ENCODE measurements around the gene SRP54. TPM values are rescaled to one million over a fixed set of nuclear protein-coding genes. Genes with fewer than 3 reads are reported as not detected.
"Not testable (repeated sequence)": the region's sequence is repeated elsewhere in the genome, so short reads cannot be mapped to it uniquely, and the experiment has no call there.

The SRP54 gene
- total RNA-seq, 2 experiments from 2014 or later = 60.2 to 61.5 TPM

GRCh38 chr14:34993426-34993825 lies 10.6 kb downstream of the SRP54 start:
- peaks cover 15% of the 10 kb centered on the region for H3K4me1 Mint-ChIP-seq
- DNase-seq (no peak), ATAC-seq (ENCODE audit: low read depth) (no peak)
- no peak overlapping the region for H3K4me3 Mint-ChIP-seq
- POLR2A ChIA-PET = interaction anchor here (0.6 to 2.0 kb wide), 2 partner anchors 11 to 229 kb away, joined by 3 to 6 read pairs; partner anchors contain the start of gene SRP54
- H3K27ac Mint-ChIP-seq = no peak overlapping the region
- H3K36me3 Mint-ChIP-seq = peaks cover 13% of the 10 kb centered on the region
- no peaks in the 10 kb centered on the region for H3K9me3 Mint-ChIP-seq
- no peaks in the 10 kb centered on the region for H3K27me3 Mint-ChIP-seq

GRCh38 chr14:34994668-34995067 lies 11.9 kb downstream of the SRP54 start:
- POLR2A ChIA-PET = no interaction called here
- no peak overlapping the region for H3K27ac Mint-ChIP-seq
- H3K9me3 Mint-ChIP-seq = no peaks in the 10 kb centered on the region
- H3K4me1 Mint-ChIP-seq = peaks cover 15% of the 10 kb centered on the region
- DNase-seq (no peak), ATAC-seq (ENCODE audit: low read depth) (no peak)
- H3K27me3 Mint-ChIP-seq = no peaks in the 10 kb centered on the region
- H3K4me3 Mint-ChIP-seq = no peak overlapping the region
- peaks cover 16% of the 10 kb centered on the region for H3K36me3 Mint-ChIP-seq

GRCh38 chr14:34997762-34998161 lies 15.0 kb downstream of the SRP54 start:
- Mint-ChIP-seq H3K9me3 (no peaks in the 10 kb centered on the region), H3K4me1 (peaks cover 16% of the 10 kb centered on the region), H3K27me3 (no peaks in the 10 kb centered on the region), H3K36me3 (peaks cover 28% of the 10 kb centered on the region), H3K27ac (no peak overlapping the region), H3K4me3 (no peak overlapping the region)
- POLR2A ChIA-PET = no interaction called here
- DNase-seq (no peak), ATAC-seq (ENCODE audit: low read depth) (no peak)

- H3K4me3 Mint-ChIP-seq = no peak overlapping the region
- H3K4me1 Mint-ChIP-seq = peaks cover 10% of the 10 kb centered on the region
- H3K9me3 Mint-ChIP-seq = no peaks in the 10 kb centered on the region
- DNase-seq (no peak), ATAC-seq (ENCODE audit: low read depth) (no peak)
- H3K27ac Mint-ChIP-seq = no peak overlapping the region
- peaks cover 26% of the 10 kb centered on the region for H3K36me3 Mint-ChIP-seq
- POLR2A ChIA-PET = no interaction called here
- H3K27me3 Mint-ChIP-seq = no peaks in the 10 kb centered on the region
These were observed 16.7 kb downstream of the SRP54 start for GRCh38 chr14:34999500-34999899.

GRCh38 chr14:35001621-35002020 lies 18.8 kb downstream of the SRP54 start:
- Mint-ChIP-seq H3K4me1 (peaks cover 5% of the 10 kb centered on the region), H3K4me3 (no peak overlapping the region), H3K27me3 (no peaks in the 10 kb centered on the region), H3K9me3 (no peaks in the 10 kb centered on the region), H3K36me3 (peaks cover 28% of the 10 kb centered on the region), H3K27ac (no peak overlapping the region)
- ATAC-seq (ENCODE audit: low read depth) = no peak
- POLR2A ChIA-PET = interaction anchor here (0.6 to 0.9 kb wide), 2 partner anchors 8 to 129 kb away, joined by 3 to 7 read pairs; no protein-coding TSS in a partner anchor
- DNase-seq = no peak

- Mint-ChIP-seq H3K4me3 (no peak overlapping the region), H3K9me3 (no peaks in the 10 kb centered on the region), H3K4me1 (peaks cover 2% of the 10 kb centered on the region), H3K27me3 (no peaks in the 10 kb centered on the region), H3K36me3 (peaks cover 27% of the 10 kb centered on the region), H3K27ac (no peak overlapping the region)
- no peak for DNase-seq
- POLR2A ChIA-PET = no interaction called here
- ATAC-seq (ENCODE audit: low read depth) = no peak
These were observed 22.0 kb downstream of the SRP54 start for GRCh38 chr14:35004839-35005238.

- ATAC-seq (ENCODE audit: low read depth) (no peak), DNase-seq (no peak)
- Mint-ChIP-seq H3K9me3 (no peaks in the 10 kb centered on the region), H3K36me3 (peaks cover 42% of the 10 kb centered on the region), H3K27me3 (no peaks in the 10 kb centered on the region), H3K4me3 (no peak overlapping the region), H3K4me1 (no peaks in the 10 kb centered on the region), H3K27ac (no peak overlapping the region)
- POLR2A ChIA-PET = no interaction called here
These were observed 33.8 kb downstream of the SRP54 start for GRCh38 chr14:35016568-35016967.

- Mint-ChIP-seq H3K4me1 (no peaks in the 10 kb centered on the region), H3K9me3 (no peaks in the 10 kb centered on the region), H3K4me3 (no peak overlapping the region), H3K36me3 (peaks cover 37% of the 10 kb centered on the region), H3K27me3 (no peaks in the 10 kb centered on the region), H3K27ac (no peak overlapping the region)
- DNase-seq = no peak
- no peak for ATAC-seq (ENCODE audit: low read depth)
- POLR2A ChIA-PET = interaction anchor here (0.6 kb wide), 1 partner anchor 63 kb away, joined by 4 read pairs; no protein-coding TSS in a partner anchor
These were observed 37.9 kb downstream of the SRP54 start for GRCh38 chr14:35020713-35021112.

GRCh38 chr14:35028435-35028834 lies 45.6 kb downstream of the SRP54 start:
- Mint-ChIP-seq H3K27ac (no peak overlapping the region), H3K27me3 (no peaks in the 10 kb centered on the region), H3K4me3 (no peak overlapping the region), H3K9me3 (peaks cover 2% of the 10 kb centered on the region), H3K4me1 (no peaks in the 10 kb centered on the region), H3K36me3 (peaks cover 44% of the 10 kb centered on the region)
- POLR2A ChIA-PET = no interaction called here
- ATAC-seq (ENCODE audit: low read depth) = no peak
- no peak for DNase-seq

- POLR2A ChIA-PET = no interaction called here
- Mint-ChIP-seq H3K4me1 (no peaks in the 10 kb centered on the region), H3K36me3 (peaks cover 49% of the 10 kb centered on the region), H3K27ac (no peak overlapping the region), H3K4me3 (no peak overlapping the region), H3K27me3 (no peaks in the 10 kb centered on the region), H3K9me3 (peaks cover 16% of the 10 kb centered on the region)
- no peak for ATAC-seq (ENCODE audit: low read depth)
- DNase-seq = no peak
These were observed 49.8 kb downstream of the SRP54 start for GRCh38 chr14:35032562-35032961.

GRCh38 chr14:35034440-35034833 lies 51.6 kb downstream of the SRP54 start:
- DNase-seq = no peak
- no peaks in the 10 kb centered on the region for H3K27me3 Mint-ChIP-seq

GRCh38 chr14:35034944-35035554 lies 52.3 kb downstream of the SRP54 start:
- H3K27me3 Mint-ChIP-seq; ATAC-seq (ENCODE audit: low read depth); POLR2A ChIA-PET; H3K4me3 Mint-ChIP-seq; DNase-seq; H3K4me1 Mint-ChIP-seq: not testable (repeated sequence)
- H3K36me3 Mint-ChIP-seq = peaks cover 40% of the 10 kb centered on the region
- peak overlapping the region; percentile 7 for H3K27ac Mint-ChIP-seq
- peaks cover 16% of the 10 kb centered on the region for H3K9me3 Mint-ChIP-seq

More at GRCh38 chr14:35034440-35034833, 51.6 kb downstream of the SRP54 start:
- no peaks in the 10 kb centered on the region for H3K4me1 Mint-ChIP-seq
- no peak overlapping the region for H3K27ac Mint-ChIP-seq
- H3K36me3 Mint-ChIP-seq = peaks cover 43% of the 10 kb centered on the region
- peaks cover 16% of the 10 kb centered on the region for H3K9me3 Mint-ChIP-seq
- no peak for ATAC-seq (ENCODE audit: low read depth)
- H3K4me3 Mint-ChIP-seq = no peak overlapping the region
- POLR2A ChIA-PET = no interaction called here

- POLR2A ChIA-PET = not testable (repeated sequence)
- H3K9me3 Mint-ChIP-seq = peaks cover 16% of the 10 kb centered on the region
These were observed 55.5 kb downstream of the SRP54 start for GRCh38 chr14:35038312-35038711.

GRCh38 chr14:35042632-35043031 lies 59.8 kb downstream of the SRP54 start:
- Mint-ChIP-seq H3K9me3 (no peaks in the 10 kb centered on the region), H3K4me3 (no peak overlapping the region), H3K4me1 (peaks cover 16% of the 10 kb centered on the region), H3K27ac (no peak overlapping the region), H3K27me3 (no peaks in the 10 kb centered on the region), H3K36me3 (peaks cover under 1% of the 10 kb centered on the region)
- POLR2A ChIA-PET = interaction anchor here (1.3 kb wide), 1 partner anchor 362 kb away, joined by 3 read pairs; the partner anchor contains the start of gene NFKBIA
- ATAC-seq (ENCODE audit: low read depth) (no peak), DNase-seq (no peak)

More at GRCh38 chr14:35038312-35038711, 55.5 kb downstream of the SRP54 start:
- H3K4me3 Mint-ChIP-seq; H3K27me3 Mint-ChIP-seq; ATAC-seq (ENCODE audit: low read depth); H3K4me1 Mint-ChIP-seq; DNase-seq; H3K27ac Mint-ChIP-seq: not testable (repeated sequence)
- peaks cover 24% of the 10 kb centered on the region for H3K36me3 Mint-ChIP-seq
